NB4 (cell line): Measurements from ENCODE around the gene MAST4.
A peak's percentile ranks its signal among the peaks of the same experiment; 100 is the strongest.

Source experiments
- DNase-seq: peaks from one replicate; pipeline ENCODE4 v3.0.0; 2010; ENCODE audit warnings: low read depth
- H3K4me3 ChIP-seq: one replicate; pipeline ENCODE4 v1.5.1; 2011; ENCODE audit warnings: mild to moderate bottlenecking, low read depth, low read length, moderate library complexity
- MYC ChIP-seq: IDR thresholded peaks from 2 replicates; pipeline ENCODE4 v1.6.1; 2011; ENCODE audit warnings: low read depth, low read length
- POLR2A ChIP-seq: IDR thresholded peaks from 2 replicates; pipeline ENCODE4 v1.6.1; 2011; ENCODE audit warnings: mild to moderate bottlenecking; ENCODE audit not compliant: insufficient read length; ENCODE audit errors: extremely low read depth
- TF ChIP-seq, protein P1 (sequence below): IDR thresholded peaks from one replicate; pipeline ENCODE4 v1.5.1; 2012; ENCODE audit warnings: low read depth, low read length
- TF ChIP-seq, protein P2 (sequence below): IDR thresholded peaks from 2 replicates; pipeline ENCODE4 v1.6.1; 2011; ENCODE audit warnings: low read depth, low read length

The MAST4 gene

DNA sequence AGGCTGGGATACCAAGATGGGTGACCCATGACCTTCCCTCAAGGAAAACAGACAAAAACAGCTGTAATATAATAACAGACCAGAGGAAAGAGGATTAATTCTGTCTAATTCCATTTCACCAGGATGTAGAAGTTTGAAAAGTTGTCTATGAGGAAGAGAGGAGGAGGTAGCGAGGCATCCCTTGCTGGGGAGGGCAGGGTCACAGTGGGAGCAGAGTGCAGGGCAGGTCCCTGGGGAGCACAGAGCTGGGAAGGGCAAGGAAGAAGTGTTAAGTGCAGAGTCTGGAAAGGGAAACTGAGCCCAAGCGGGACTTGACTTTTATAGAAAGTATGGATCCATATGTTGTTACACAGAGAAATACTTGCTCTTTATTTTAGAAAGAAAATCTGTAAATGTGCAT is 389.8 kb downstream of the MAST4 start:
- TF ChIP-seq, protein P1, sequence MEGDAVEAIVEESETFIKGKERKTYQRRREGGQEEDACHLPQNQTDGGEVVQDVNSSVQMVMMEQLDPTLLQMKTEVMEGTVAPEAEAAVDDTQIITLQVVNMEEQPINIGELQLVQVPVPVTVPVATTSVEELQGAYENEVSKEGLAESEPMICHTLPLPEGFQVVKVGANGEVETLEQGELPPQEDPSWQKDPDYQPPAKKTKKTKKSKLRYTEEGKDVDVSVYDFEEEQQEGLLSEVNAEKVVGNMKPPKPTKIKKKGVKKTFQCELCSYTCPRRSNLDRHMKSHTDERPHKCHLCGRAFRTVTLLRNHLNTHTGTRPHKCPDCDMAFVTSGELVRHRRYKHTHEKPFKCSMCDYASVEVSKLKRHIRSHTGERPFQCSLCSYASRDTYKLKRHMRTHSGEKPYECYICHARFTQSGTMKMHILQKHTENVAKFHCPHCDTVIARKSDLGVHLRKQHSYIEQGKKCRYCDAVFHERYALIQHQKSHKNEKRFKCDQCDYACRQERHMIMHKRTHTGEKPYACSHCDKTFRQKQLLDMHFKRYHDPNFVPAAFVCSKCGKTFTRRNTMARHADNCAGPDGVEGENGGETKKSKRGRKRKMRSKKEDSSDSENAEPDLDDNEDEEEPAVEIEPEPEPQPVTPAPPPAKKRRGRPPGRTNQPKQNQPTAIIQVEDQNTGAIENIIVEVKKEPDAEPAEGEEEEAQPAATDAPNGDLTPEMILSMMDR, result no peak
- TF ChIP-seq POLR2A, result no peak
- no peak for TF ChIP-seq MYC
- TF ChIP-seq, protein P2, sequence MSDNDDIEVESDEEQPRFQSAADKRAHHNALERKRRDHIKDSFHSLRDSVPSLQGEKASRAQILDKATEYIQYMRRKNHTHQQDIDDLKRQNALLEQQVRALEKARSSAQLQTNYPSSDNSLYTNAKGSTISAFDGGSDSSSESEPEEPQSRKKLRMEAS, result no peak
- DNase-seq, result no peak
- no peak overlapping the region for H3K4me3 ChIP-seq

DNA sequence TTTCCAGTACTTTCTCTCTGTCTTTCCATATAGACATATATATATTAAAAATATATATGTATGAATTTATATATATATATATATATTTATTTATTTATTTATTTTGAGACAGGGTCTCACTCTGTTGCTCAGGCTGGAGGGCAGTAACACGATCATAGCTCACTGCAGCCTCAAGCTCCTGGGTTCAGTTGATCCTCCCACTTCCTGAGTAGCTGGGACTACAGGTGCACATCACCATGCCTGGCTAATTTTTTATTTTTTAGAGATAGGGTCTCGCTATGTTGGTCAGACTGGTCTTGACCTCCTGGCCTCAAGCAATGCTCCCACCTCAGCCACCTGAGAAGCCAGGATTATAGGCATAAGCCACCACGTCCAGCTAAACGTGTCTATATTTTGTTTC is 390.3 kb downstream of the MAST4 start:
- H3K4me3 ChIP-seq, result no peak overlapping the region
- no peak for TF ChIP-seq POLR2A
- TF ChIP-seq, protein P1, result no peak
- TF ChIP-seq, protein P2, result no peak
- TF ChIP-seq MYC, result no peak
- DNase-seq, result no peak

DNA sequence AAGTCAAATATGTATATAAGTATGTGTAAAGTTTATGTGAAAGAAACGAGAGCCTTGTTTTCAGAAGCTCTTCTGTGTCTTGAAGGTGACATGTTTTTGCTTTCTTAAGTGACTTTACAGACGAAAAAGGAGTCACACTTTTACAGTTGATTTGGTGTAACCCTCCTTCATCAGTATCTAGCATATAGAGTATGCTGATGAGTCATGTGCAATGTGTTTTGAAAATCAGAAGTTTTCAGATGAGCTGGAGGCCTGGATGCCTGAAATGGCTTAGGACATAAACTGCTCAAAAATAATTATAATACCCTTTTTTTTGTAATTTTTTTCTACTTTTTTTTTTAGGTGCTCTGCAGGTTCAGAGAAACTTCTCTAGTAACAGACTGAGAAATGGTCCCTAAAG is 390.9 kb downstream of the MAST4 start:
- TF ChIP-seq MYC, result no peak
- TF ChIP-seq POLR2A, result no peak
- TF ChIP-seq, protein P2, result no peak
- TF ChIP-seq, protein P1, result no peak
- DNase-seq, result no peak
- no peak overlapping the region for H3K4me3 ChIP-seq

DNA sequence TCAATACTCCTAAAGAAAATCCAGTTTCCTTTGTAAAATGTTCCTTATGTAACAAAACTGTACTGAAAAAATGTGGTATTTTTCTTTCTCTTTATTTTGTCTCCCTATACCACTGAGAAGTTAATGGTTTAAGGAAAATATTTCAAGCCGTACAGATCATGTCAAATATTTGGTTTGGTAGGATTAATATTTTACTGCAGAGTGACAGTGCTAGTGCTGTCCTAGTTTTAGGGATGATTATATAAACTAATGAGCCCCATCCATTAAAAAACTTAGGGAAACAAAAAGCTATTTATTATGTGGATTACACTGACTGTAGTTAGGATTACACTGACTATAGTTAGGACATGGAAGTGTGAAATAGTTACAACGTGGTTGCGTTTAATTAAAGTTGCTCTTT is 391.3 kb downstream of the MAST4 start:
- no peak overlapping the region for H3K4me3 ChIP-seq
- no peak for DNase-seq
- TF ChIP-seq, protein P1, result no peak
- TF ChIP-seq, protein P2, result no peak
- TF ChIP-seq MYC (no peak), POLR2A (no peak)

DNA sequence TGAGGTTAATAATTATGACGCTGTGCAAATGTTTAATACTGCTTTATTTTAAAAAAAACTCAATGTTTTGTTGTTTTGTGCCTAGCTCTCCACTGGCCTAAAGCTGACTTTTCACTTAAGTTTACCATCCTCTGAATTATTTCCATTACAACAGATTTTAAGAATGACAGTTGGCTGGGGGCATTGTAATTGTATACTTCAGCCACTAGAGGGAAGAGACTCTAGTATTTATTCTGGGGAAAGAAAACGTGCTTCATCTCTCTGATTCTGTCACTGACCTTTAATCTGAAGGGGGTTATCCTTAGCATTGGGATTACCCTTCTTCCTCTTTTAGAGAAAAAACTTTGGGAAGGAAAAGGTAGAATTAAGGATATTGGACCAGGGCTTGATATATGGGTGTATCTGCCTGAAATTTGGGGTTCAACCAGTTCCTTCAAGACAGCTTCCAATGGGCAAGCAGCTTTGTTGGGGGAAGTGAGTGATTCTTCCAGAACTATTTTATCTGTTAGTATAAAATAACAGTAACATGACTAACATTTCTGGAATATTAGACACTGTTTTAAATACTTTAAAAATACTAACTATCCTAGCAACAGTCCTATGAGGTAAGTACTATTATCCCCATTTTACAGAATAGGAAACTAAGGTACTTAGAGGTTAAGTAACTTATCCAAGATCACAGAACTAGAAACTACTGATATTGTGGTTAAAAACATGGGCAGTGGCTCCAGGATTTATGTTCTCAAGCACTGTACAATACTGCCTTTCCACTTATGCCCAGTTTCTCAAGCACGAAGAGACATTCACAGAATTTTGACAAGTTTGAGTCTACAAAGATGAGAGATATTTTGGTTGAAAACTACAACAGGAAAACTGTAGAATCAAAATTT is 392.0 kb downstream of the MAST4 start:
- no peak for TF ChIP-seq POLR2A
- TF ChIP-seq, protein P1, result peak; percentile 52
- DNase-seq, result peak; percentile 18
- no peak overlapping the region for H3K4me3 ChIP-seq
